NCI-H526 treated with DMSO at 0.1 percent for 48 hours (cell line): ENCODE data around the gene TPD52L1.
"Not testable (repeated sequence)": the region's sequence is repeated elsewhere in the genome, so short reads cannot be mapped to it uniquely, and the experiment has no call there.

ENCODE experiments used
- DNase-seq: peaks from one replicate; lab custom pipeline; 2025; lab: John Stamatoyannopoulos, UW

The TPD52L1 gene

GRCh38 chr6:125142618-125143017 lies 11.0 kb upstream of the TPD52L1 start:
- no peak for DNase-seq

- DNase-seq = no peak
Measured at GRCh38 chr6:125144822-125145221, 8.8 kb upstream of the TPD52L1 start.

GRCh38 chr6:125149256-125150144 lies 4.1 kb upstream of the TPD52L1 start:
- DNase-seq = no peak

- DNase-seq = no peak
Measured at GRCh38 chr6:125151700-125152099, 1.9 kb upstream of the TPD52L1 start.

GRCh38 chr6:125154118-125154760 lies 666 bp downstream of the TPD52L1 start:
- DNase-seq = no peak

GRCh38 chr6:125154761-125155135 lies 1.2 kb downstream of the TPD52L1 start:
- DNase-seq = no peak

GRCh38 chr6:125155344-125155743 lies 1.8 kb downstream of the TPD52L1 start:
- DNase-seq = no peak

- no peak for DNase-seq
Measured at GRCh38 chr6:125156496-125156895, 2.9 kb downstream of the TPD52L1 start.

- DNase-seq = no peak
Measured at GRCh38 chr6:125157280-125157679, 3.7 kb downstream of the TPD52L1 start.

GRCh38 chr6:125157725-125158124 lies 4.2 kb downstream of the TPD52L1 start:
- DNase-seq = no peak

GRCh38 chr6:125163339-125163738 lies 9.8 kb downstream of the TPD52L1 start:
- not testable (repeated sequence) for DNase-seq

GRCh38 chr6:125163811-125164210 lies 10.2 kb downstream of the TPD52L1 start:
- no peak for DNase-seq

GRCh38 chr6:125164696-125165095 lies 11.1 kb downstream of the TPD52L1 start:
- DNase-seq = no peak

- DNase-seq = no peak
Measured at GRCh38 chr6:125165256-125165655, 11.7 kb downstream of the TPD52L1 start.

GRCh38 chr6:125165776-125166175 lies 12.2 kb downstream of the TPD52L1 start:
- DNase-seq = no peak

- DNase-seq = no peak
Measured at GRCh38 chr6:125166711-125167110, 13.1 kb downstream of the TPD52L1 start.

GRCh38 chr6:125167579-125167978 lies 14.0 kb downstream of the TPD52L1 start:
- DNase-seq = no peak

GRCh38 chr6:125169058-125169457 lies 15.5 kb downstream of the TPD52L1 start:
- no peak for DNase-seq

- DNase-seq = no peak
Measured at GRCh38 chr6:125169522-125169921, 15.9 kb downstream of the TPD52L1 start.

GRCh38 chr6:125170376-125170775 lies 16.8 kb downstream of the TPD52L1 start:
- no peak for DNase-seq

GRCh38 chr6:125173341-125174095 lies 19.9 kb downstream of the TPD52L1 start:
- DNase-seq = no peak

GRCh38 chr6:125174626-125175025 lies 21.1 kb downstream of the TPD52L1 start:
- DNase-seq = peak; percentile 79
